SW 1271 (cell line): Measurements from ENCODE around the gene SLMAP.

Experiments
- DNase-seq, 2 experiments: peaks; one replicate each; lab custom pipeline; 2025; lab: John Stamatoyannopoulos, UW

SLMAP gene

GRCh38 chr3:57755741-57756527 lies at the start of gene SLMAP:
Gene SLMAP (plus strand): TSS chr3:57756309. CDS start chr3:57757652, 1,343 bp downstream.
- peak; percentile 78 to 94 for DNase-seq

- DNase-seq: no peak
Measured at GRCh38 chr3:57706462-57706861, 49.6 kb upstream of the SLMAP start.

- no peak for DNase-seq
Measured at GRCh38 chr3:57709031-57709430, 47.1 kb upstream of the SLMAP start.

- no peak for DNase-seq
Measured at GRCh38 chr3:57709559-57709958, 46.5 kb upstream of the SLMAP start.

GRCh38 chr3:57715686-57716085 lies 40.4 kb upstream of the SLMAP start:
- DNase-seq: no peak

GRCh38 chr3:57717205-57717868 lies 38.8 kb upstream of the SLMAP start:
- no peak for DNase-seq

- DNase-seq: no peak
Measured at GRCh38 chr3:57718118-57718517, 38.0 kb upstream of the SLMAP start.

- no peak for DNase-seq
Measured at GRCh38 chr3:57726397-57726796, 29.7 kb upstream of the SLMAP start.

GRCh38 chr3:57727106-57727505 lies 29.0 kb upstream of the SLMAP start:
- DNase-seq: no peak

- no peak for DNase-seq
Measured at GRCh38 chr3:57729334-57730045, 26.6 kb upstream of the SLMAP start.

GRCh38 chr3:57730682-57731081 lies 25.4 kb upstream of the SLMAP start:
- no peak for DNase-seq

GRCh38 chr3:57731311-57731710 lies 24.8 kb upstream of the SLMAP start:
- DNase-seq: no peak

GRCh38 chr3:57733790-57734189 lies 22.3 kb upstream of the SLMAP start:
- DNase-seq: peak in 1 of 2 experiments; percentile 7

- no peak for DNase-seq
Measured at GRCh38 chr3:57735405-57735804, 20.7 kb upstream of the SLMAP start.

GRCh38 chr3:57737840-57738239 lies 18.3 kb upstream of the SLMAP start:
- no peak for DNase-seq

- no peak for DNase-seq
Measured at GRCh38 chr3:57738391-57738790, 17.7 kb upstream of the SLMAP start.

- no peak for DNase-seq
Measured at GRCh38 chr3:57740027-57740426, 16.1 kb upstream of the SLMAP start.

GRCh38 chr3:57743496-57743895 lies 12.6 kb upstream of the SLMAP start:
- no peak for DNase-seq

- no peak for DNase-seq
Measured at GRCh38 chr3:57745101-57745500, 11.0 kb upstream of the SLMAP start.

- no peak for DNase-seq
Measured at GRCh38 chr3:57746156-57747010, 9.7 kb upstream of the SLMAP start.

GRCh38 chr3:57749542-57749941 lies 6.6 kb upstream of the SLMAP start:
- no peak for DNase-seq

GRCh38 chr3:57752307-57752706 lies 3.8 kb upstream of the SLMAP start:
- peak; percentile 25 to 69 for DNase-seq
